CD14-positive monocyte (primary cell): ENCODE results near the gene ARHGAP11A. TPM values are rescaled to one million over a fixed set of nuclear protein-coding genes. Genes with fewer than 3 reads are reported as not detected.

Source experiments
- DNase-seq, 3 donors: peaks; one replicate each; pipeline ENCODE4 v3.0.0-alpha.2; 2011 to 2022
- H2AFZ ChIP-seq: 2 replicates; pipeline ENCODE4 v1.6.0; 2012; ENCODE audit warnings: mild to moderate bottlenecking, low read depth, low read length, inconsistent platforms; ENCODE audit not compliant: insufficient read depth, poor library complexity, severe bottlenecking
- H3K27ac ChIP-seq, 2 donors: 1 replicate in 1 of 2; 2 replicates in 1 of 2; pipeline ENCODE4 v1.5.1; 2012 to 2013; ENCODE audit warnings: low read length in 2 of 2, control low read depth in 1 of 2, inconsistent platforms in 1 of 2, low read depth in 1 of 2, mild to moderate bottlenecking in 1 of 2
- H3K27me3 ChIP-seq, 2 donors: one replicate each; pipeline versions ENCODE4 v1.6.0 to v1.6.1; 2011 to 2013; ENCODE audit warnings: low read length in 2 of 2; ENCODE audit not compliant: control insufficient read depth in 2 of 2, insufficient read depth in 2 of 2
- H3K36me3 ChIP-seq, 2 donors: replicated peaks in 1 of 2; 1 replicate in 1 of 2; 2 replicates in 1 of 2; pipeline versions ENCODE4 v1.5.1 to v1.6.1; 2012 to 2013; ENCODE audit warnings: low read length in 2 of 2, control low read depth in 1 of 2, inconsistent platforms in 1 of 2, mild to moderate bottlenecking in 1 of 2; ENCODE audit not compliant: insufficient read depth in 2 of 2, control insufficient read depth in 1 of 2
- H3K4me1 ChIP-seq, 2 donors: 1 replicate in 1 of 2; 2 replicates in 1 of 2; pipeline versions ENCODE4 v1.5.1 to v1.6.1; 2012 to 2013; ENCODE audit warnings: low read length in 2 of 2, control low read depth in 1 of 2, inconsistent platforms in 1 of 2, mild to moderate bottlenecking in 1 of 2, moderate library complexity in 1 of 2; ENCODE audit not compliant: insufficient read depth in 2 of 2, control insufficient read depth in 1 of 2
- H3K4me2 ChIP-seq: replicated peaks from 2 replicates; pipeline ENCODE3; 2012; ENCODE audit warnings: low read length, moderate library complexity, mild to moderate bottlenecking; ENCODE audit not compliant: poor library complexity, severe bottlenecking; ENCODE audit errors: extremely low read depth
- H3K4me3 ChIP-seq, 3 experiments: fragments of 200-600 bp in 1 of 3; sonication (generic) in 1 of 3; replicated peaks in 1 of 3; 1 replicate in 2 of 3; 2 replicates in 1 of 3; pipeline ENCODE4 v1.5.1; 2011 to 2013; ENCODE audit warnings: low read length in 3 of 3, mild to moderate bottlenecking in 3 of 3, control low read depth in 2 of 3, low read depth in 2 of 3, inconsistent platforms in 1 of 3, moderate library complexity in 1 of 3
- H3K79me2 ChIP-seq: 2 replicates; pipeline ENCODE4 v1.6.0; 2012; ENCODE audit warnings: mild to moderate bottlenecking, control low read depth, inconsistent platforms, low read length, moderate library complexity; ENCODE audit not compliant: insufficient read depth
- H3K9ac ChIP-seq: 2 replicates; pipeline ENCODE4 v1.6.0; 2017; ENCODE audit warnings: low read length, mild to moderate bottlenecking; ENCODE audit not compliant: insufficient read depth, poor library complexity, severe bottlenecking
- H3K9me3 ChIP-seq, 2 donors: replicated peaks in 1 of 2; 1 replicate in 1 of 2; 2 replicates in 1 of 2; pipeline versions ENCODE4 v1.5.1 to v1.6.1; 2012 to 2013; ENCODE audit warnings: low read length in 2 of 2, control low read depth in 1 of 2; ENCODE audit not compliant: control insufficient read depth in 1 of 2, insufficient read depth in 1 of 2
- H4K20me1 ChIP-seq: 2 replicates; pipeline ENCODE4 v1.6.0; 2012; ENCODE audit warnings: mild to moderate bottlenecking, low read length, control low read depth, moderate library complexity; ENCODE audit not compliant: insufficient read depth
- H3K27ac Mint-ChIP-seq, 7 donors: one replicate each; pipeline ENCODE4 v1.8.0; 2020; ENCODE audit warnings: mild to moderate bottlenecking in 7 of 7, mixed read lengths in 7 of 7, moderate library complexity in 6 of 7, inconsistent platforms in 2 of 7
- H3K27me3 Mint-ChIP-seq, 3 donors: one replicate each; pipeline ENCODE4 v1.8.0; 2021 to 2022; ENCODE audit warnings: low read depth in 3 of 3, mild to moderate bottlenecking in 3 of 3, mixed read lengths in 3 of 3, moderate library complexity in 3 of 3, inconsistent platforms in 1 of 3
- H3K36me3 Mint-ChIP-seq, 2 donors: one replicate each; pipeline ENCODE4 v1.8.0; 2020; ENCODE audit warnings: mixed read lengths in 2 of 2, inconsistent platforms in 1 of 2, mild to moderate bottlenecking in 1 of 2
- H3K4me1 Mint-ChIP-seq: one replicate; pipeline ENCODE4 v1.8.0; 2020; ENCODE audit warnings: mild to moderate bottlenecking, mixed read lengths
- H3K4me3 Mint-ChIP-seq, 2 donors: one replicate each; pipeline ENCODE4 v1.8.0; 2020; ENCODE audit warnings: mild to moderate bottlenecking in 2 of 2, mixed read lengths in 2 of 2, moderate library complexity in 1 of 2
- H3K9me3 Mint-ChIP-seq, 7 donors: one replicate each; pipeline ENCODE4 v1.8.0; 2020 to 2022; ENCODE audit warnings: mixed read lengths in 7 of 7, mild to moderate bottlenecking in 6 of 7, moderate library complexity in 6 of 7, inconsistent platforms in 2 of 7
- WGBS: methylation state at CpG from one replicate; pipeline ENCODE4 v1.1.5; 2013; ENCODE audit warnings: missing lambda C conversion rate; ENCODE audit not compliant: insufficient coverage; 5-methylcytosine and 5-hydroxymethylcytosine counted together
- intact Hi-C, 2 donors: fragments of 100-400 bp; cut with micrococcal nuclease; formaldehyde crosslinking; loops; one replicate each; pipeline versions ENCODE4 v1.15.0 to v1.15.1; 2023
- polyA plus RNA-seq, 3 donors: library from polyadenylated mRNA; depleted of rRNA in 1 of 3; unstranded in 2 of 3; stranded (reverse) in 1 of 3; fragments of 300-500 nt in 2 of 3; fragments of >200 nt in 1 of 3; fragmentation: Illumina TruSeq in 2 of 3; gene quantifications; 1 replicate in 2 of 3; 2 replicates in 1 of 3; pipeline ENCODE4 v1.2.3, GENCODE V29; 2012 to 2021
- small RNA-seq: library from RNA; depleted of rRNA; stranded (forward); fragments of <200 nt; gene quantifications from one replicate; pipeline ENCODE3, GENCODE V24; 2012; ENCODE audit warnings: low read depth; ENCODE audit not compliant: insufficient read length
- TF ChIP-seq, protein P1 (sequence below): fragments of 200-600 bp; IDR thresholded peaks from one replicate; pipeline ENCODE4 v1.8.0; 2022; ENCODE audit warnings: antibody characterized with exemption, mild to moderate bottlenecking

ARHGAP11A gene
- polyA plus RNA-seq, 3 donors, result 0.91 to 1.6 (median 1.4) TPM

DNA sequence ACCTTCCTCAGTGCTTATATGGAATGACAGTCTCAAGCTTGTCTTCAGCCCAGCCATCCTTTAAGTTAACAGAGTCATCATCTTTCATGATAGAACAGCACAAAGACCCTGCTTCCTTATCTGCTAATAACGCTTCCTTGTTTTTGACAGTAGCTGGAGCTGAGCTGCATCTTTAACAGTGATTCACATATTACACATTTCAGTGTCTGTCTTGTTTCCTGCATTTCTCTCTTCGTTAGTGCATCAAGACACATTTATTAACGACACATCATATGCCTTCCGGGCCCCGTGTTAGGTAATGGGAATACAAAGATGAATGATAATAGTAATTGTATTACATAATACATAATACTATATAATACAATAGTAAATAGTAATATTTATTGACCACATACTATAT lies 72.3 kb downstream of the ARHGAP11A start:
- Histone ChIP-seq H3K9ac (no peak overlapping the region), H3K27ac (no peak overlapping the region), H3K4me2 (no peak overlapping the region), H4K20me1 (no peaks in the 10 kb centered on the region), H3K4me1 (peaks cover 8 to 18% of the 10 kb centered on the region in 2 donors), H3K36me3 (no peaks in the 10 kb centered on the region), H3K27me3 (no peaks in the 10 kb centered on the region), H3K4me3 (no peak overlapping the region), H2AFZ (no peak overlapping the region), H3K9me3 (no peaks in the 10 kb centered on the region), H3K79me2 (no peaks in the 10 kb centered on the region)
- 90% methylated on average over 1 of the region's 5 CpGs for WGBS
- Mint-ChIP-seq H3K4me3 (no peak overlapping the region), H3K36me3 (peaks cover 0 to 11% of the 10 kb centered on the region in 2 donors), H3K27ac (no peak overlapping the region), H3K4me1 (peaks cover 13% of the 10 kb centered on the region), H3K9me3 (no peaks in the 10 kb centered on the region), H3K27me3 (peaks cover 0 to 9% (median 2%) of the 10 kb centered on the region in 3 donors)
- intact Hi-C loops, result no loop called here
- TF ChIP-seq, protein P1, sequence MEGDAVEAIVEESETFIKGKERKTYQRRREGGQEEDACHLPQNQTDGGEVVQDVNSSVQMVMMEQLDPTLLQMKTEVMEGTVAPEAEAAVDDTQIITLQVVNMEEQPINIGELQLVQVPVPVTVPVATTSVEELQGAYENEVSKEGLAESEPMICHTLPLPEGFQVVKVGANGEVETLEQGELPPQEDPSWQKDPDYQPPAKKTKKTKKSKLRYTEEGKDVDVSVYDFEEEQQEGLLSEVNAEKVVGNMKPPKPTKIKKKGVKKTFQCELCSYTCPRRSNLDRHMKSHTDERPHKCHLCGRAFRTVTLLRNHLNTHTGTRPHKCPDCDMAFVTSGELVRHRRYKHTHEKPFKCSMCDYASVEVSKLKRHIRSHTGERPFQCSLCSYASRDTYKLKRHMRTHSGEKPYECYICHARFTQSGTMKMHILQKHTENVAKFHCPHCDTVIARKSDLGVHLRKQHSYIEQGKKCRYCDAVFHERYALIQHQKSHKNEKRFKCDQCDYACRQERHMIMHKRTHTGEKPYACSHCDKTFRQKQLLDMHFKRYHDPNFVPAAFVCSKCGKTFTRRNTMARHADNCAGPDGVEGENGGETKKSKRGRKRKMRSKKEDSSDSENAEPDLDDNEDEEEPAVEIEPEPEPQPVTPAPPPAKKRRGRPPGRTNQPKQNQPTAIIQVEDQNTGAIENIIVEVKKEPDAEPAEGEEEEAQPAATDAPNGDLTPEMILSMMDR, result no peak
- no peak for DNase-seq

DNA sequence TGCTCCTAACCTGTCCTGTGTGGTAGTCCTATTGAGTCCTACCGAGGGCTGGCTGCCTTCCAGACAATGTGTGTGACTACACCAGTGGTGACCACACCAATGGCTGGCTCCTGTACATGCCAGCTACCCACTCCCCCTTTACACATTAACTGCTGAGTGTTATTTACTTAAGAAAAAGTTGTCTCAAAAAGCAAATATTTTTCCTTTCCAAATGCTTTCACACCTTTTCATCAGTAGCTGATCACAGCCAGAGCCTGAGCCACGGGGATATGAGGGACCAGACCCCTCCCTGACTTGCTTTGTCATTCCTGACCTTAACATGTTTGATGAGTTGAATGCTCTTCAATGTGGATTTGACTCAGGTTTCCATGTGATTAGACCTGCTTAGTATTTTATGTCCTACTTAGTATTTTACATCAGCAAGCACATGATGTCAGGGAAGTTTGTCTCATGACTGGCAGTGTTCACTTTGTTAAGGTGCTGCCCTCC lies 72.9 kb downstream of the ARHGAP11A start:
- Histone ChIP-seq H3K79me2 (no peaks in the 10 kb centered on the region), H3K36me3 (no peaks in the 10 kb centered on the region), H3K4me3 (no peak overlapping the region), H4K20me1 (no peaks in the 10 kb centered on the region), H3K4me1 (peaks cover 5 to 12% of the 10 kb centered on the region in 2 donors), H3K4me2 (no peak overlapping the region), H3K27ac (no peak overlapping the region), H3K9me3 (no peaks in the 10 kb centered on the region), H3K27me3 (no peaks in the 10 kb centered on the region), H3K9ac (no peak overlapping the region), H2AFZ (no peak overlapping the region)
- DNase-seq, result no peak
- H3K9me3 Mint-ChIP-seq, result no peaks in the 10 kb centered on the region
- peaks cover 0 to 9% (median 2%) of the 10 kb centered on the region in 3 donors for H3K27me3 Mint-ChIP-seq
- peaks cover 10% of the 10 kb centered on the region for H3K4me1 Mint-ChIP-seq
- intact Hi-C loops, result no loop called here
- H3K4me3 Mint-ChIP-seq, result no peak overlapping the region
- TF ChIP-seq, protein P1, result no peak
- H3K36me3 Mint-ChIP-seq, result peaks cover 0 to 11% of the 10 kb centered on the region in 2 donors
- WGBS, result no CpG with 5 or more reads among the region's 2 CpGs
- H3K27ac Mint-ChIP-seq, result no peak overlapping the region

Small RNAs within 50 kb of the gene (small RNA-seq; reads per million reads assigned to genes)
- gene RN7SL286P, result not detected

Other genes starting within 250 kb of the ARHGAP11A start
- 1 to 10 TPM in 1 of 3 donors, not detected in 2; 3.2 TPM for gene GOLGA8K, start 212.2 kb upstream of the ARHGAP11A start, polyA plus RNA-seq
- 1 to 10 TPM in 1 of 3 donors, not detected in 2; 1.7 TPM for gene GOLGA8O, start 159.9 kb upstream of the ARHGAP11A start, polyA plus RNA-seq
- 1 to 10 TPM in 1 of 3 donors, under 1 TPM in 2; 0.04 to 8.3 (median 0.66) TPM for gene GOLGA8N, start 22.0 kb upstream of the ARHGAP11A start, polyA plus RNA-seq
- not detected for gene SCG5, start 26.2 kb downstream of the ARHGAP11A start, polyA plus RNA-seq
- not detected for gene GREM1, start 102.5 kb downstream of the ARHGAP11A start, polyA plus RNA-seq